Activated T-cell treated with anti-CD3 and anti-CD28 coated beads, Interleukin-2, amount 50 U/mL, for 4 hours (primary cell): Measurements from ENCODE around the gene ABCC1. TPM values are rescaled to one million over a fixed set of nuclear protein-coding genes. Genes with fewer than 3 reads are reported as not detected.
"Not testable (repeated sequence)": the region's sequence is repeated elsewhere in the genome, so short reads cannot be mapped to it uniquely, and the experiment has no call there.

ENCODE experiments used
- ATAC-seq, 2 donors: fragments of 200-7000 bp; cut with Tn5 transposase; one replicate each; pipeline ENCODE4 v1.10.0; 2021
- DNase-seq: peaks from one replicate; pipeline ENCODE4 v3.0.0-alpha.2; 2020
- H3K27me3 Mint-ChIP-seq: one replicate; pipeline ENCODE4 v1.8.0; 2021; ENCODE audit warnings: low read depth, mixed read lengths
- H3K36me3 Mint-ChIP-seq: one replicate; pipeline ENCODE4 v1.8.0; 2022; ENCODE audit warnings: mixed read lengths; ENCODE audit not compliant: insufficient read depth
- H3K4me1 Mint-ChIP-seq: one replicate; pipeline ENCODE4 v1.8.0; 2021; ENCODE audit warnings: low read depth, mixed read lengths
- H3K4me3 Mint-ChIP-seq: one replicate; pipeline ENCODE4 v1.8.0; 2021; ENCODE audit warnings: mild to moderate bottlenecking, moderate library complexity, mixed read lengths
- H3K9me3 Mint-ChIP-seq: one replicate; pipeline ENCODE4 v1.8.0; 2021; ENCODE audit warnings: mixed read lengths
- total RNA-seq, 3 donors: library from RNA; stranded (reverse); gene quantifications; one replicate each; pipeline ENCODE4 v1.2.1, GENCODE V29; 2021

Gene ABCC1
- total RNA-seq, 3 donors from 2014 or later, result 53.3 to 59.5 (median 54.3) TPM

- ATAC-seq (no peak), DNase-seq (no peak)
- no peaks in the 10 kb centered on the region for H3K9me3 Mint-ChIP-seq
- H3K36me3 Mint-ChIP-seq, result no peaks in the 10 kb centered on the region
- no peak overlapping the region for H3K4me3 Mint-ChIP-seq
- H3K4me1 Mint-ChIP-seq, result no peaks in the 10 kb centered on the region
- no peaks in the 10 kb centered on the region for H3K27me3 Mint-ChIP-seq
Measured at GRCh38 chr16:15928261-15929104, 20.9 kb upstream of the ABCC1 start.

DNA sequence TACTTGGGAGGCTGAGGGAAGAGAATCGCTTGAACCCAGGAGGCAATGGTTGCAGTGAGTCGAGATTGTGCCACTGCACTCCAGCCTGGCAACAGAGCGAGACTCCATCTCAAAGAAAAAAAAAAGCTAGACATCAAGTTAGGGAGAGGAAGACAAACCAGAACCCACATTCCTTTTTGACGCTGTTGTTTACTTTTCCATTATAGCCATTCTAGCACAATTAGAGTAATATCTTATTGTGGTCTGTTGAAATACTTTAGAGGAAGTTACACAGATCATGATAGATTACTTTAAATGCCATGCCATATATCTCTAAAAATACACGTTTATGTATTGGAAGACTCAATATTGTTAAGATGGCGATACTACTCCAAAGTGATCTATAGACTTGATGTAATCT lies 16.5 kb upstream of the ABCC1 start:
- no peaks in the 10 kb centered on the region for H3K9me3 Mint-ChIP-seq
- no peaks in the 10 kb centered on the region for H3K36me3 Mint-ChIP-seq
- H3K27me3 Mint-ChIP-seq, result no peaks in the 10 kb centered on the region
- DNase-seq (no peak), ATAC-seq (no peak)
- no peaks in the 10 kb centered on the region for H3K4me1 Mint-ChIP-seq
- no peak overlapping the region for H3K4me3 Mint-ChIP-seq

DNA sequence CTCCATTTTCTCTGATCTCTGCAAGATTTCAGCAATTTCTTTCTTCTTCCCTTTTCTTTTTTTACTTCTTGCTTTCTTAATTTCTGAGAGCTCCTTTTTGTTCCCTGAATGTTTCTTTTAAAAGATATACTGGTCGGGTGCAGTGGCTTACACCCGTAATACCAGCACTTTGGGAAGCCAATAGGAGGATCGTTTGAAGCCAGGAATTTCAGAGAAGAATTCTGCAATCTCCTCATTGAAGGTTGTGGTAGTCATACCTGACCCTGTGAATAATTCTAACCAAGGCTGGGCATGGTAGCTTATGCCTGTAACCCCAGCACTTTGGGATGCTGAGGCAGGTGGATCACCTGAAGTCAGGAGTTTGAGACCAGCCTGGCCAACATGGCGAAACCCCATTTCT lies 15.6 kb upstream of the ABCC1 start:
- H3K27me3 Mint-ChIP-seq, result no peaks in the 10 kb centered on the region
- no peak for DNase-seq
- H3K4me3 Mint-ChIP-seq, result no peak overlapping the region
- no peaks in the 10 kb centered on the region for H3K9me3 Mint-ChIP-seq
- ATAC-seq, result no peak
- no peaks in the 10 kb centered on the region for H3K36me3 Mint-ChIP-seq
- H3K4me1 Mint-ChIP-seq, result no peaks in the 10 kb centered on the region

- Mint-ChIP-seq H3K9me3 (no peaks in the 10 kb centered on the region), H3K4me3 (no peak overlapping the region), H3K36me3 (no peaks in the 10 kb centered on the region), H3K27me3 (no peaks in the 10 kb centered on the region), H3K4me1 (peaks cover 2% of the 10 kb centered on the region)
- no peak for DNase-seq
- ATAC-seq, result no peak
Measured at GRCh38 chr16:15934991-15935390, 14.4 kb upstream of the ABCC1 start.

- not testable (repeated sequence) for H3K4me1 Mint-ChIP-seq, H3K4me3 Mint-ChIP-seq, DNase-seq, ATAC-seq, H3K9me3 Mint-ChIP-seq, H3K36me3 Mint-ChIP-seq, H3K27me3 Mint-ChIP-seq
Measured at GRCh38 chr16:15936809-15937208, 12.6 kb upstream of the ABCC1 start.

GRCh38 chr16:15942931-15943690 lies 6.3 kb upstream of the ABCC1 start:
- no peak overlapping the region for H3K4me3 Mint-ChIP-seq
- no peaks in the 10 kb centered on the region for H3K9me3 Mint-ChIP-seq
- no peaks in the 10 kb centered on the region for H3K27me3 Mint-ChIP-seq
- H3K4me1 Mint-ChIP-seq, result peaks cover 10% of the 10 kb centered on the region
- DNase-seq (no peak), ATAC-seq (no peak)
- H3K36me3 Mint-ChIP-seq, result no peaks in the 10 kb centered on the region

- no peaks in the 10 kb centered on the region for H3K9me3 Mint-ChIP-seq
- DNase-seq (no peak), ATAC-seq (no peak)
- H3K27me3 Mint-ChIP-seq, result no peaks in the 10 kb centered on the region
- H3K4me3 Mint-ChIP-seq, result no peak overlapping the region
- H3K4me1 Mint-ChIP-seq, result peaks cover 20% of the 10 kb centered on the region
- peaks cover 2% of the 10 kb centered on the region for H3K36me3 Mint-ChIP-seq
Measured at GRCh38 chr16:15946257-15947044, 3.0 kb upstream of the ABCC1 start.

DNA sequence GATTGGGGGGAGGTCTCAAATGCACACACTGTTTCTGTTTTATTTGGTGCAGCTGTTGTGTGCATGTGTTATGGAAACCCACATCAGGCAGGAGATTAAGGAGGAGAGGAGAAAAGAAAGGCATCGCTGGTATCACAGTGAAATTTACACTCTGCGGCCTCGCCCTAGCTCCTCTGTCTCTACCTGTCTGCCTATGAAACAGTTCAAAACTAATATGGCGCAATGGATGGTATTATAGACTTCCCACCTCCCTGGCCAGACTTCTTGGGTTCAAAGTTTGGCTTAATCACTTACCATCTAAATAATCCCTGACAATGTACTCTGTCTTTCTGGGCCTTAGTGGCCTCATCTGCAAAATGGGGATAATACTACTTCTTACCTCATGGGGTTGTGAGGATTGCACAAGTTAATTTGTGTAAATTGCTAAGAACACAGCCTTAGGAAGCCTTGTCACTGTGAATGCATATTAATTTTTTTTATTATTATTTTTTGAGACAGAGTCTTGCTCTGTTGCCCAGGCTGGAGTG lies 1.4 kb upstream of the ABCC1 start:
- Mint-ChIP-seq H3K36me3 (peaks cover 4% of the 10 kb centered on the region), H3K4me1 (peaks cover 34% of the 10 kb centered on the region), H3K9me3 (no peaks in the 10 kb centered on the region), H3K4me3 (no peak overlapping the region), H3K27me3 (no peaks in the 10 kb centered on the region)
- DNase-seq (no peak), ATAC-seq (no peak)

DNA sequence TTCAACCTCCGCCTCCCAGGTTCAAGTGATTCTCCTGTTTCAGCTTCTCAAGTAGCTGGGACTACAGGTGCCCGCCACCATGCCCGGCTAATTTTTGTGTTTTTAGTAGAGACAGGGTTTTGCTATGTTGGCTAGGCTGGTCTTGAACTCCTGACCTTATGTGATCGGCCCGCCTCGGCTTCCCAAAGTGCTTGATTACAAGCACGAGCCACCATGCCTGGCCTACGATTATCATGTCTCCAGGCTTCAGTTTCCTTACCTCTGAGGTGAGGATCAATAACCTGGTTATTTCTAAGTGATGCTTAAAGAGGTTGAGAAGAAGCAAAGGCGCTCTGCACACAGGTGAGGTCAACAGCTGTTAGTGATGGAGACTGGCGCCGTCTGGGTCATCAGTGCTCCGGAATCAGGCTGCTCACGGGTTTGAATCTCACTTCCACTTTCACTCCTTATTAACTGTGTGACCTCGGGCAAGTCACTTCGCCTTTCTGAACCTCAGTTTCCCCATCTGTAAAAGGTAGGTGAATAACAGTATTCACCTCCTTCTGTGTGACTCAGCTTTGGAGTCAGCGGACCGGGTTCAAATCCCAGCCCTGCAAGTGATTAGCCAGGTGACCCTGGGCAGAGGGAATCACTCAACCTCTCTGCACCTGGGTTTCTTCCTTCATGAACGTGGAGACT lies 745 bp upstream of the ABCC1 start:
- H3K9me3 Mint-ChIP-seq, result no peaks in the 10 kb centered on the region
- DNase-seq (no peak), ATAC-seq (no peak)
- H3K4me1 Mint-ChIP-seq, result peaks cover 40% of the 10 kb centered on the region
- no peaks in the 10 kb centered on the region for H3K27me3 Mint-ChIP-seq
- peak overlapping the region; percentile 83 for H3K4me3 Mint-ChIP-seq
- H3K36me3 Mint-ChIP-seq, result peaks cover 4% of the 10 kb centered on the region

GRCh38 chr16:15950161-15950854 lies 892 bp downstream of the ABCC1 start:
- H3K4me3 Mint-ChIP-seq, result peak overlapping the region; percentile 99
- H3K4me1 Mint-ChIP-seq, result peaks cover 51% of the 10 kb centered on the region
- H3K36me3 Mint-ChIP-seq, result peaks cover 9% of the 10 kb centered on the region
- H3K9me3 Mint-ChIP-seq, result no peaks in the 10 kb centered on the region
- DNase-seq (peak; percentile 33), ATAC-seq (peak; percentile 33 to 34)
- H3K27me3 Mint-ChIP-seq, result no peaks in the 10 kb centered on the region

- H3K4me3 Mint-ChIP-seq, result peak overlapping the region; percentile 99
- H3K27me3 Mint-ChIP-seq, result no peaks in the 10 kb centered on the region
- DNase-seq, result no peak
- no peaks in the 10 kb centered on the region for H3K9me3 Mint-ChIP-seq
- peaks cover 10% of the 10 kb centered on the region for H3K36me3 Mint-ChIP-seq
- no peak for ATAC-seq
- peaks cover 56% of the 10 kb centered on the region for H3K4me1 Mint-ChIP-seq
Measured at GRCh38 chr16:15950869-15951268, 1.5 kb downstream of the ABCC1 start.

- Mint-ChIP-seq H3K36me3 (peaks cover 10% of the 10 kb centered on the region), H3K4me3 (peak overlapping the region; percentile 74), H3K9me3 (no peaks in the 10 kb centered on the region), H3K27me3 (no peaks in the 10 kb centered on the region), H3K4me1 (peaks cover 58% of the 10 kb centered on the region)
- no peak for DNase-seq
- ATAC-seq, result no peak
Measured at GRCh38 chr16:15951852-15952251, 2.4 kb downstream of the ABCC1 start.

- Mint-ChIP-seq H3K4me1 (peaks cover 61% of the 10 kb centered on the region), H3K9me3 (no peaks in the 10 kb centered on the region), H3K4me3 (peak overlapping the region; percentile 74), H3K27me3 (no peaks in the 10 kb centered on the region), H3K36me3 (peaks cover 10% of the 10 kb centered on the region)
- ATAC-seq, result no peak
- DNase-seq, result no peak
Measured at GRCh38 chr16:15952265-15952711, 2.9 kb downstream of the ABCC1 start.
